Kasumi-1 (cell line): ENCODE results near the gene SCYL1.

ENCODE experiments used
- DNase-seq, 2 experiments: peaks; one replicate each; lab custom pipeline; 2025; lab: John Stamatoyannopoulos, UW

SCYL1 gene

GRCh38 chr11:65536412-65537295, 11.8 kb downstream of the SCYL1 start:
- no peak for DNase-seq

DNA sequence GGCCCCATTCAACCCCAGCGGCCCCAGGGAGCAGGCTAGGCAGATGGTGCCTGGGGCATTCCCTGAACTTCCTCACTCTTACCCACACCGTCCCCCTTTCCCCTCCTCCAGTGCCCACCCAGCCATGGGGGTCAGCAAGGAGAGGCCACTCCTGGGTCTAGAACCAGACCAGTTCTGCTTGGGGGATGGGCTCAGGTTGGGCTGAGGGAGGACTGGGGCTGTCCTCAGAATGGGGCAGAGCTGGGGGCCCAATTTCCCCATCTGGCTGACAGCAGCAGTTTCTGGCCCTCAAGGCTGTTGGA, 12.4 kb downstream of the SCYL1 start:
- DNase-seq = no peak

DNA sequence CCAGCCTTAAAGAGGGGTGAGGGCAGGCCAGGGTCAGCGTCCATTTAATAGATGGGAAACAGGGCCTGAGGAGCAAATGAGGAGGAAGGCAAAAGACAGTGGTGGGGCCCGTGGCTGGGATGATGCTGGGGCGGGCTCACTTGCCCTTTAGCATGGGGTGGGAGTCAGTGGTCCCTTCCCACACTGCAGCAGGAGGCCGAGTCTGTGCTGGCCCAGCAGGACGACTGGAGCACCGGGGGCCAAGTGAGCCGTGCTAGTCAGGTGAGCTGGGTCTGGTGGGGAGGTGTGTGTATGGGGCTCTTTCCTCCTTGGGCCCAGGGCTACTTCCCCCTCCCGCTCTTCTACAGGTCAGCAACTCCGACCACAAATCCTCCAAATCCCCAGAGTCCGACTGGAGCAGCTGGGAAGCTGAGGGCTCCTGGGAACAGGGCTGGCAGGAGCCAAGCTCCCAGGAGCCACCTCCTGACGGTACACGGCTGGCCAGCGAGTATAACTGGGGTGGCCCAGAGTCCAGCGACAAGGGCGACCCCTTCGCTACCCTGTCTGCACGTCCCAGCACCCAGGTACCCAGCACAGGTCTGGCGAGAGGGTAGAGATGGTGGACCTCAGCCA, 12.8 kb downstream of the SCYL1 start:
- no peak for DNase-seq

GRCh38 chr11:65538232-65538914, 13.5 kb downstream of the SCYL1 start:
- DNase-seq = no peak

- no peak for DNase-seq
Observed at GRCh38 chr11:65538915-65539743, 14.2 kb downstream of the SCYL1 start.

GRCh38 chr11:65539744-65540289, 14.9 kb downstream of the SCYL1 start:
- DNase-seq = peak in 1 of 2 experiments; percentile 43

DNA sequence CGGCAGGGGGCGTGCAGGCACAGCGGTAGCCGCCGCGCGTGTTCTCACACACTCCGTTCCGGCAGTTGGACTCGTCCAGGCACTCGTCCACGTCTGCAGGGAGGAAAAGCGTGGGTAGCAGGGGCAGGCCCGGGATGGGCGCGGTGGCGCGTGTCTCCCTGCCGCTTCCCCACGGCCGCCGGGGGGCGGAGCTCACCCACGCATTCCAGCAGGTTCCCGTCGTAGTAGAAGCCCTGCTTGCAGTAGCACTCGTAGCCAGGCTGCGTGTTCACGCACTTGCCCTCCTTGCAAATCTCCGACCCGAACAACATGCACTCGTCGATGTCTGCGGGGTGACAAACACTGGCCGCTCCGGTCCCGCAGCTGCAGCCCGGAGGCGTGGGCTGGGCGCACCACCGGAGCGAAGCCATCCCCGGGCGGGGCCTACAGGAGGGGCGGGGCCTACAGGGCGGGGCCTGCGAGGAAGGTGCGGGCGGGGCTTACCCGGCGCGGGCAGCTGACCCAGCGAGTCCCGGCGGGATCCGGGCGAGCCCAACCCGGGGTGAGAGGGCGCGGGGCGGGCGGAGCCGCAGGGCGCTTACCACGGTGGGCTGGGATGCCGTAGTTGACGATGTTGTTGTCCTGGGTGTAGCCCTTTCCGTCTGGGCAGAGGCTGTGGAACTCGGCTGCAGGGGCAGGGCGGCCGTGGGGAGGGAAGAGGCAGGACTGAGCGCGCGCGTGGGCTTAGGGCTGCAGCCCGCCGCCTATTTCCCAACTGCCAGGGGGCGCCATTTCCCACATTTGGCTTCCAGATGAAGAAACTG, 15.6 kb downstream of the SCYL1 start:
- DNase-seq = peak; percentile 75 to 83

DNA sequence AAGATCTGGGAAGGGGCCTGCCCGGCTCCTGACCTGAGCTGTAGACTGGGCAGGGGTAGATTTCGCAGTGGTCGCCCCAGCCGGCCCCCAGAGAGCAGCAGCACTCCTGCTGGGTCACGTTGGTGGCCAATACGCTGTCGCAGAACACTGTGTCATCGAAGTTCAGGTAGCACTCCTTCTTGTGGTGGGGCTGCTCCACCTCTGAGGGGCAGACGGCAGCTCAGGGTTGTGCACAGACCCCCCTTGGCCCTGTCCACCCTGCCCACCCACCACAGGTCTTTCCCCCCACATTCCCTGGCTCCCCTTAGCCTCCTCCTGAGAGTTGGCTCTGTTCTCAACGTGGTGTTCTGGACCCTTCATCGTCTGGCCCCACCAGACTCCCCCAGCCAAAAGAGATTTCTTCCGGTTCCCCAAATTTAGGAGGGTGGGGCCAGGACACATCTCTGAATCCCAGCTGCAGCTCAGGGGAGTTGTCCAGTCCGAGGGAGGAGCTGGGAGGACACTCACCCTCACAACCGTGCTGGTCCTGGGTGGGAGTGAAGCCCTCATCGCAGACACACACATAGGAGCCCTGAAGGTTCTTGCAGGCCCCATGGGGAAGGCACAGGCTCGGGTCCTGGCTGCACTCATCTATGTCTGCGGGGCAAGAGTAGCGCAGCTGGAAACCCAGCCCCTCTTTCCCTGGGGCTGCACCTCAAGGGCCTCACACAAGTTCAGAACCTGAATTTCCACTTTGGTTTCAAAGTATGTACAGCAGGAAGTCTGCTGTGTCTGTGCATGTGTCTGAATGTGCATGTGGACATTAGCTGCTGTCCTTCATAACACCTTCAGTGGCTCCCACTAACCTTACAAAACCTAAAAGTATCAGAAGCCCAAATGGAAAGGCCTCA, 16.5 kb downstream of the SCYL1 start:
- DNase-seq = no peak

DNA sequence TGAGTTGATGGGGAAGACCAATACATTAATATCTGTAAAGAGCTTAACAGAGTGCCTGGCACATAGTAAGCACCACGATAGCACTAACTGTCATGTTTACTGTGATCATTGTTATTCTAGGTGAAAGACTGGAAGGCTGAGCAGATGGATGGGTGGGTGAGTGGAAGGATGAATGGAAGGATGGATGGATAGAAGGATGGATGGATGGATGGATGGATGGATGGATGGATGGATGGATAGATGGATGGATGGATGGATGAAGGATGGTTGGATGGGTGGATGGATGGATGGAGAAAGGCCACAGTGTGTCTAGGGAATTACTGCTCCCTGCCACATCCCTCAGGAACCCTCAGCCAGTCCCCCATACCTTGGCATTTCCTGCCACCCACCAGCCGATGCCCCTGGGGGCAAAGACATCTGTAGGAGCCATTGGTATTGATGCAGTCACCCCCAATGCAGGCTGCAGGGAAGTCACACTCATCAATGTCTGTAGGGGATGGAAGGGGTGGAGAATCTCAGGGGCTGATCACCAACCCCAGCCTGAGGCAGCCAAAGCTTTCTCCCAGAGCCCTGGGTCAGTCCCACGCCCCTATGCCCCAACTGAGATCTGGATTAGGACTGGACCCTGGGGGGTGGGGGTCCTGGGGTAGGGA, 18.0 kb downstream of the SCYL1 start:
- no peak for DNase-seq

DNA sequence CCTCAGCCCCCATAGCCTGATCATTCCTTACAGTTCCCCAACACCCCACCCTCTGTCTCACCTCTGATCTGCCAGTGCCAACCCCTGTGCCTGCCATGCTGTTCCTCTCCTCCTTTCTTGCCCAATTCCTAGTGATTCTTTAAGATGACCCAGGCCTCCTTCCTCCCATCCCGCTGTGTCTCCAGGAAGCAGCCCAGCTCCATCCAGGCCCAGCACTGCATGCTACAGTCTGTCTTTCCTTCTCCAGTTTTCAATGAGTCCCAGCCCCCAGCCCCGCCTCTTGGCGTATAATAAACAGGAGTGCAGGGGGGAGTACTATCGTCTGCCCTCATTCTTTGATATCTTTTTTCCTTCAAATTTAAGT, 21.0 kb downstream of the SCYL1 start:
- DNase-seq = no peak

DNA sequence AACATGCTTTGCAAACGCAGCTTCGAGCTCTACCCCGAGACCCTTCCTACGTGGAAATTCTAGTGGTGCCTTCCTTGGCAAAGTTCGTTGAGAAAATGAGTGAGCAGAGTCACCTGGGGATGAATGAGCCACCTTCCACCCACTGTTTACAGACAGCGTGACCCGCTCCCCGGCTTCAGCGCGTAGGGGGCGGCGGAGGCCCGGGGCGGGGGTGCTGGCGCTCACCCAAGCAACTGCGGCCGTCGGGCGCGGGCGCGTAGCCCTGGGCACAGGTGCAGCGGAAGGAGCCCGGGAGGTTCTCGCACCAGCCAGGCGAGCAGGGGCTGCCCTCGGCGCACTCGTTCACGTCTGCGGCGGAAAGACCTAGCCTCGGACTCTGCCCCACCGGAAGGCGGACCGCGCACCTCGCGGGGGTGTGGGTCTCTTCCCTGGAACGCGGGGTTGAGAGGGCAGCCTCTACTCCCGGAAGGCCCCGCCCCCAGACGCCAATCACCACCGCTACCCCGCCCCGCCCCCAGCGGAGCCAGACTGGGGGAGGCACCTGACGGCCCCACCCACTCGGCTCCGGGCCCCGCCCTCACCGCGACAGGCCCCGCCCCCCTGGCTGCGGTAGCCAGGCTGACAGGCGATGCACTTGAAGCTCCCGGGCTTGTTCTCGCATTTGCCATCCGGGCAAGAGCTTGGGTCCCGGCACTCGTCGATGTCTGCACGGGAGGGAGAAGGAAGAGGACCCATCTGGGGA, 21.5 kb downstream of the SCYL1 start:
- peak; percentile 58 to 76 for DNase-seq

DNA sequence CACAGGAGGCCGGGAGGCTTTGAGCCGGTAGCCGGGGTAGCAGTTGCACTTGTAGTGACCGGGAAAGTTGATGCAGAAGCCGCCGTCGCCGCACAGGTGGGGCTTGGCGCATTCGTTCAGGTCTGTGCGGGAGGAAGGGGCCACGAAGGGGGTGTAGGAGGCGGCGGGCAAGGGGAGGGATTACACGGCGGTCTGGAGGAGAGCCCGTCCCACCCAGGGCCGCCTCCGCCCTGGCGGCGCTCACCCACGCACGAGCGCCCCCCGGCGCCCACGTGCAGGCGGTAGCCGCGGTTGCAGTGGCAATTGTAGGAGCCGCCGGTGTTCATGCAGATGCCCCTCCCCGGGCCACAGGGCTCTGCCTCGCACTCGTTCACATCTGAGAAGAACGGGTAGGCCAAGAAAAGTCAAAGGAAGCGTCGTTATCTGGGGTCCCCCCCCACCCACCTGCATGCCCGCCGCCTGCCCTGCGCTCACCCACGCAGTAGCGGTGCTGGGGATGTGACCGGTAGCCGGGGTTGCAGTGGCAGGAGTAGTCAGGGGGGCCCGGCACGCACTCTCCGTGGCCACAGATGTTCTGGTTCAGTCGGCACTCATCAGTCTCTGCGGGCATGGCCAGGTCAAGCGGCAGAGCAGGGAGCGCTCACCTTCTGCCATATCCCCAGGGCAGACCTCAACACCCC, 22.7 kb downstream of the SCYL1 start:
- no peak for DNase-seq

GRCh38 chr11:65548395-65548794, 23.5 kb downstream of the SCYL1 start:
- DNase-seq = no peak

GRCh38 chr11:65549096-65549495, 24.2 kb downstream of the SCYL1 start:
- no peak for DNase-seq

- DNase-seq = peak; percentile 16 to 27
Observed at GRCh38 chr11:65551572-65552387, 26.9 kb downstream of the SCYL1 start.

DNA sequence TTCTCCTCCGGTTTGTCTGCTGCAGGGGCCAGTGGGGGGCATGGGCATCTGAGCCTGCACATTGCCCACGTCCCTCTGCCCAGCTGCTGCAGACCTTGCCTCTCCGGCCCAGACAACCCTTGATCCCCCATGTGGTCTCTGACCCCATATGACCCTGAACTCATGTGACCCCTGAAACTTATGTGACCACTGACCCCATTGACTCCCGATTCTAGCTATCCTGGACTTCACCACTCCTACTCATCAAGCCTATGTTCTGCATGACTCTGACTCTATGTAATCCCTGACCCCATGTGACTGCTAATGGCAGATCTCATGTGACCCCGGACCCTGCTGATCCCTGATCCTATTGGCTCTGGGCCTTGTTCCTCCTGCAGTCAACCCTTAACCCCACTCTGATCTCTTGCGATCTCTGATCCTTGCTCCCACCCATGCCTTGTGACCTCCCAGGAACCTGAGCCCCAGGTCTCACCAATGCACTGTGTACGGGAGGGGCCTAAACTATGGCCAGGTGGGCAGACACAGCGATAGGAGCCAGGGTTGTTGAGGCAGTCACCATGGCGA, 27.6 kb downstream of the SCYL1 start:
- peak in 1 of 2 experiments; percentile 14 for DNase-seq
